HG03432 (cell line): ENCODE results near the gene PLIN5.
"Not testable (repeated sequence)": the region's sequence is repeated elsewhere in the genome, so short reads cannot be mapped to it uniquely, and the experiment has no call there.

ENCODE experiments used
- ATAC-seq: cut with Tn5 transposase; IDR thresholded peaks from one replicate; pipeline ENCODE4 v1.9.1; 2021; ENCODE audit warnings: mild to moderate bottlenecking, moderate library complexity; ENCODE audit not compliant: unreplicated experiment

PLIN5 gene

GRCh38 chr19:4547303-4548237, 12.5 kb upstream of the PLIN5 start:
- ATAC-seq, result no peak

GRCh38 chr19:4543842-4544647, 9.0 kb upstream of the PLIN5 start:
- no peak for ATAC-seq

DNA sequence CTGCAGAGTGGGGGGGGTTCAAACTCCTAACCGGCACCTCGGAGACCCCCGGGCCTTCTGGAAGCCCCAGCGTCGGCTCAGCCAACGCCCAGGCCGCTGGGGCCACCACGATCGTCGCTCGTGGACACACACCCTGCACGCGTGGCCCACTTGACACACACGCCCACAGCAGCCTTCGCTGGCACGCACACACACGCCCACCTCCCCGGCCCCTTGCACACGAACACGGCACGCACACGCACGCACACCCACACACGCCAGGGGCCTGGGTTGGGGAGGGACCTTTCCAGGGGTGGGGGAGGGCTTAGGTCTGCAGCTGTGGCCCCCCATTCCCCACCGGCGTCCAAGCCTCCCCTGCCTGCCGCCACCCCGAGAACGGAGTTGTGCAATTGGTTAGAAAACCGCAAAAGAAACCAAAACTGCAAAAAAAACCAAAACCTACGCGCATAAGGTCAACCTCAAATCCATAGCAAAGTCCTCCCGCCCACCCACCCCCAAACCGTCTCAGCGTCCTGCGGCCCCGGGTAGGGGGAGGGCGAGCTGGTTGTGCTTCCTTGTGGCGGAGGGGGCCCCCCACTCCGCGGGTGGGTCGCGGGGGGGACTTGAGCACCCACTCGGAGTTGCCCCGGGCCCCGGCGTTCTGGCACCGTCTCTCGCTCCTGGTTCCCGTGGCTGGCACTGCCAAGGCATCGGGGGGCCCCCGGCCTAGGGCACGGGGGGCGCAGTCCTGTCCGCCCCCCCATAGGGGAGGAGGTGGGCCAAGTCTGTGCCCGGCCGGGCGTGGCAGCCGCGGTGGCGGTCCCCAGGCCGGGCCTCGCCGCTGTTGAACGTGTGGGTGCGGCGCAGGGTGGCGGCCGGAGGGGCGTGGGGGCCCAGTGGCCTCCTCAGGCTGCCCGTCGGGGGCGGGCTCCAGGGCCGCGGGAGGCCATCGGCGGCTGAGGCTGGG, 8.1 kb upstream of the PLIN5 start:
- no peak for ATAC-seq

- ATAC-seq, result not testable (repeated sequence)
Measured at GRCh38 chr19:4541806-4542145, 6.8 kb upstream of the PLIN5 start.

GRCh38 chr19:4541114-4541805, 6.2 kb upstream of the PLIN5 start:
- no peak for ATAC-seq

DNA sequence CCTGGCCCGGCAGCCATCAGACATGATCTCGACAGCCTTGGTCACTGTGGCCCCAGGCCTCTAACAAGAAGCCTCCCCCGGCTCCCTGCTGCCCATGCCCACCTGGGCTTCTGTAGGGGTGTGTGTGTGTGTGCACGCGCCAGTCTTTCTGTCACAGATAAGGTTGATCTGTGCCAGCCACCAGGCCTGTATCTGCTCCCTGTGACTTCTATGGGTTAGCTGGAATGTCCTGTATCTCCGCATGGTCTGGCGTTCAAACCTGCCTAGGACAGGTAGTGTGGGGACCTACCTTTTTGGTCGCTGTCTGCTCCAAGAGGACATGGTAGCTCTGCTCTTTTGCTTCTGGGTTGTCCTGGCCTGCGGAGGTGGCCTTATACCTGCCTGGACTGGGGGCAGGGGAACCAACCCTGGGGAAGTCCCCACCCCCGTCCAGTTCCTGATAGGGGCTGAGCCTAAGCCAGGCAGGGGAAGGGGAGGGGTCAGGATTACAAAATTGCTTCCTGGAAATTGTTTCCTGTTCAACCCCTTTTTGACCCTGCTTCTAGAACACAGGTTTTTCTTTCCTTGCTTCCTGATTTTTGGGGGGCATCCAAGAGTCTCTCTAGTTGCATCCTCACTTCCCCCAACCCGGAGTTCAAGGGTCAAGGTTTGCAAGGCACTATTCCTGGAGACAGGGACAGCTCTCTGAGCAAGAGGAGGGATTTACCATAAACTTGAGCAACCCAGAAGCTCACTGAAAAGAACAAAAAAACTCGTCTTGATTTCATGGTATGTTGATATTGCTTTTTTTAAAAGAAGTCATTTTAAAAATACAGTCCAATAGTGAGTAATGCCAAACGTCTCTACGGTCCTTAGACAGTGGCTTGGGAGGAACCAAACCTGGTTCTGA, 4.9 kb upstream of the PLIN5 start, which contains the start of gene LRG1:
Gene LRG1 (minus strand): TSS at position 344 of the 889 bp plus-strand sequence. CDS start 23 bp downstream, at position 321.
- ATAC-seq, result no peak

- no peak for ATAC-seq
Measured at GRCh38 chr19:4539169-4539692, 4.2 kb upstream of the PLIN5 start.

DNA sequence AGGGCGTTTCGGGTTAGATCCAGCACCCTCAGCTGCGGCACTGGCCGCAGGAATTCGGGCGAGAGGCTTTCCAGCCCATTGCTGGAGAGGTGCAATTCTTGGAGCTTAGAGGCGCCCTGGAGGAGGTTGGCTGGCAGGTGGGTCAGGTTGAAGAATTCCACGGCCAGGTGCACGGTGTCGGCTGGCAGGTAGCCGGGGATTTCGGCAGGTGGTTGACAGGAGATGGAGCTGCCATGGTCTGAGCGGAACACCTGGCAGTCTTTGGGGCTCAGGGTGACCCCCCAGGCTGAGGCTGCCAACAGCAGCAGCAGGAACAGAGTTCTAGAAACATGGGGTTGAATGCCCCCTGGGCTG, 3.6 kb upstream of the PLIN5 start:
- ATAC-seq, result no peak

DNA sequence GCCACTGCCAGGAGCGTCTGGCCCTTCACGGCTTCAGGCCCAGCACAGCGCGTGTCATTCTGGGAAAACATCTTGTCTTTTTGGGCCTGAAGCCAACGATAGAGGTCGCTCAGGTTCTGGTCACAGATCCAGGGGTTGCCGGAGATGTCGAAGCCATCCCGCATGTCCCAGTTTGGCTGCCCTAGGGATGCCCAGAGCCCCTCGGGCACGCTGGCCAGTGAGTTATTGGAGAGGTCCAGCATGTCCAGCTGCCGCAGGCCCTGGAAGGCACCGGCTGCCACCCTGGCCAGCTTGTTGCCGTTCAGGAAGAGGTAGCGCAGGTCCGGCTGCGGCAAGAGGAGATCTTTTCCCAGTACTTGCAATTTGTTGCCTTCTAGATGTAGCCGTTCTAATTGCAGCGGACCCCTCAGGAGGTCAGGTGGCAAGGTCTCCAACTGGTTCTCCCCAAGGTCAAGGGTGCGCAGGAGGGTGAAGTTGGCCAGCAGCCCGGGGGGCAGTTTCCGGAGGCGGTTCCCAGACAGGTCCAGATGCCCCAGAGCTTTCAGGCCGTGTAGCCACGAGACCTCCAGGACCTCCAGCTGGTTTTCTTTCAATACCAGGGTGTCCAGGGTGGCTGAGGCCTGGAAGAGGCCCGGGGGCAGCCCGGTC, 3.1 kb upstream of the PLIN5 start:
- no peak for ATAC-seq

DNA sequence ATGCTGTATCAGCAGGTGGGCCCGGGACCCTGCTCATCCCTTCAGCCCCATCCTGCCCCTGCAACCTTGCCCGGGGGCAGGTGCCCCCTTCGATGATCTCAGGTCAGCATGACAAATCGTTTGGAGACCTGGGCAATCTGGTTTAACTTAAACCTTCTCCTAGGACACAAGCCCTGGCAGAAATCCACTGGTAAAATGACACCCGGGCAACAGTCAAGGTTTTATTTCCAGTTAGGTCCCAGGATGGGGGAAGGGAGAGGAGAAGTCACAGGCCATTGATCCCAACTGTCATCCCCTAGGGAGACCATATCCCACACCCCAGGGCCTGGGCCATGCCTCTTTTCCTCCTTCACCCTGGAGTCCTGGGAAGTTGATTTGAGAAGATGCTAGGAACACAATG, 1.8 kb upstream of the PLIN5 start:
- no peak for ATAC-seq

- ATAC-seq, result no peak
Measured at GRCh38 chr19:4533835-4534424, 1.1 kb downstream of the PLIN5 start.

DNA sequence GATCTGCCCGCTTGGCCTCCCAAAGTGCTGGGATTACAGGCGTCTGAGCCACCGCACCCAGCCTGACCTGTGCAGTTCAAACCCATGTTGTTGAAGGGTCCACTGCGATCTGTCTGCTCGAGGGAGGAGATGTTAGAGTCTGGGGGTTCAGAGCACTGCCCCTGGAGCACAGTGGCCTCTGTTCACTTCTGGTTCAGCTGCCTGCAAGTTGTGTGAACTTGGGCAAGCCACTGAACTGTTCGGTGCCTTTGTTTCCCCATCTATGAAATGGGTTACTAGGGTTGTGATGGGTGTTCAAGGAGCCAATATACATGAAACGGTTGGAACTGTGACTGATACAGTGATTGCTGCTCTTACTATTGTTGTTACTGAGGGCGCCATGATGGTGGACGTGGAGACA, 1.7 kb downstream of the PLIN5 start:
- ATAC-seq, result no peak

- ATAC-seq, result no peak
Measured at GRCh38 chr19:4531562-4532165, 3.4 kb downstream of the PLIN5 start.

GRCh38 chr19:4529924-4530522, 5.0 kb downstream of the PLIN5 start:
- ATAC-seq, result no peak

- ATAC-seq, result no peak
Measured at GRCh38 chr19:4528843-4529242, 6.2 kb downstream of the PLIN5 start.

DNA sequence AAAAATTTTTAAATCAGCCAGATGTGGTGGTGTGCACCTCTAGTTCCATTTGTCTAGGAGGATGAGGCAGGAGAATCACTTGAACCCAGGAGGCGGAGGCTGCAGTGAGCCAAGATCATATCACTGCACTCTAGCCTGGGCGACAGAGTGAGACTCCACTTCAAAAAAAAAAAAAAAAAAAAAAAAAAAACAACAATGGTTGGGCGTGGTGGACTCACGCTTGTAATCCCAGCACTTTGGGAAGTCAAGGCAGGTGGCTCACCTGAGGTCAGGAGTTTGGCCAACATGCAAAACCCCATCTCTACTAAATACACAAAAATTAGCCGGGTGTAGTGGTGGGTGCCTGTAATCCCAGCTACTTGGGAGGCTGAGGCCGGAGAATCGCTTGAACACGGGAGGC, 7.6 kb downstream of the PLIN5 start:
- ATAC-seq, result not testable (repeated sequence)

DNA sequence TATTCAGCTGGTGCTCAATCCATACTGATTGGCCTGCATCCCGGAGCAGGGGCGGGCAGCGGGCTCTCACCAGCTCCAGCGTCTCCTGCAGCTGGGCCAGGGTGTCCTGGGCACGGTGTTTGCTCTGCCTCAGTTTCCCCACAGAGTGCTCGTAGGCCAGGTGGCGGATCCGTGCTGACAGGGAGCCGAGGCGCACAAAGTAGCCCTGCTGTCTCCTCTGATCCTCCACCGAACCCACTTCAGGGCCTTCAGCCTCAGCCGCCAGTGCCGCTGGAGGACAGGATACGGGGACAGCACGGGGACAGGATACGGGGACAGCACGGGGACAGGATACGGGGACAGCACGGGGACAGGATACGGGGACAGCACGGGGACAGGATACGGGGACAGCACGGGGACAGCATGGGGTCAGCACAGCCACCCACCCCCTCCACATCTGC, 9.4 kb downstream of the PLIN5 start:
- no peak for ATAC-seq
